ENCODE measurements around the gene RTBDN.
"Not testable (repeated sequence)": the region's sequence is repeated elsewhere in the genome, so short reads cannot be mapped to it uniquely, and the experiment has no call there.

Gene RTBDN

GRCh38 chr19:12825254-12826131, 8.9 kb downstream of the RTBDN start:
- DNase-seq (ENCODE audit: low read depth in 1 of 2, low spot score in 1 of 2): no peak

- DNase-seq (ENCODE audit: low read depth in 1 of 2, low spot score in 1 of 2): no peak
These were observed 12.6 kb downstream of the RTBDN start for GRCh38 chr19:12821761-12822160.

GRCh38 chr19:12817810-12818209, 16.6 kb downstream of the RTBDN start:
- DNase-seq (ENCODE audit: low read depth in 1 of 2, low spot score in 1 of 2): not testable (repeated sequence)

GRCh38 chr19:12817188-12817587, 17.2 kb downstream of the RTBDN start:
- DNase-seq (ENCODE audit: low read depth in 1 of 2, low spot score in 1 of 2): not testable (repeated sequence)

- no peak for DNase-seq (ENCODE audit: low read depth in 1 of 2, low spot score in 1 of 2)
These were observed 19.3 kb downstream of the RTBDN start for GRCh38 chr19:12815088-12815487.

- DNase-seq (ENCODE audit: low read depth in 1 of 2, low spot score in 1 of 2): peak; percentile 82 to 83
These were observed 27.9 kb downstream of the RTBDN start, which contains the start of gene RNASEH2A for GRCh38 chr19:12806242-12807081. RNASEH2A (plus strand) TSS chr19:12806584; CDS start chr19:12806674, 90 bp downstream.

- no peak for DNase-seq (ENCODE audit: low read depth in 1 of 2, low spot score in 1 of 2)
These were observed 30.3 kb downstream of the RTBDN start for GRCh38 chr19:12804051-12804450.

- no peak for DNase-seq (ENCODE audit: low read depth in 1 of 2, low spot score in 1 of 2)
These were observed 31.9 kb downstream of the RTBDN start for GRCh38 chr19:12802267-12803106.

GRCh38 chr19:12801466-12802266, 32.7 kb downstream of the RTBDN start, which contains the start of the genes PRDX2 and THSD8:
PRDX2 (minus strand) TSS chr19:12801800; CDS start chr19:12801261, 539 bp downstream.
THSD8 (plus strand) TSS chr19:12802069; CDS start chr19:12802072, 3 bp downstream.
- peak in 1 of 2 donors; percentile 64 for DNase-seq (ENCODE audit: low read depth in 1 of 2, low spot score in 1 of 2)

GRCh38 chr19:12800923-12801465, 33.4 kb downstream of the RTBDN start:
- DNase-seq (ENCODE audit: low read depth in 1 of 2, low spot score in 1 of 2): no peak

GRCh38 chr19:12800466-12800770, 34.0 kb downstream of the RTBDN start:
- no peak for DNase-seq (ENCODE audit: low read depth in 1 of 2, low spot score in 1 of 2)

- no peak for DNase-seq (ENCODE audit: low read depth in 1 of 2, low spot score in 1 of 2)
These were observed 34.5 kb downstream of the RTBDN start for GRCh38 chr19:12799742-12800465.

GRCh38 chr19:12797607-12798006, 36.8 kb downstream of the RTBDN start:
- DNase-seq (ENCODE audit: low read depth in 1 of 2, low spot score in 1 of 2): not testable (repeated sequence)

GRCh38 chr19:12797141-12797587, 37.2 kb downstream of the RTBDN start:
- no peak for DNase-seq (ENCODE audit: low read depth in 1 of 2, low spot score in 1 of 2)

- DNase-seq (ENCODE audit: low read depth in 1 of 2, low spot score in 1 of 2): peak in 1 of 2 donors; percentile 73
These were observed 38.0 kb downstream of the RTBDN start for GRCh38 chr19:12796146-12797071.

- no peak for DNase-seq (ENCODE audit: low read depth in 1 of 2, low spot score in 1 of 2)
These were observed 39.4 kb downstream of the RTBDN start for GRCh38 chr19:12794971-12795381.

- no peak for DNase-seq (ENCODE audit: low read depth in 1 of 2, low spot score in 1 of 2)
These were observed 40.0 kb downstream of the RTBDN start for GRCh38 chr19:12794196-12794941.

All from activated CD4-positive, alpha-beta T cell treated with anti-CD3 and anti-CD28 coated beads, Interleukin-2, amount 50 U/mL, for 24 hours (primary cell).